ENCODE results near the gene TRIM14. TPM values are rescaled to one million over a fixed set of nuclear protein-coding genes. Genes with fewer than 3 reads are reported as not detected.
A peak's percentile ranks its signal among the peaks of the same experiment; 100 is the strongest.

Gene TRIM14
- total RNA-seq, 1 experiment from 2014 or later = 20.2 TPM

DNA sequence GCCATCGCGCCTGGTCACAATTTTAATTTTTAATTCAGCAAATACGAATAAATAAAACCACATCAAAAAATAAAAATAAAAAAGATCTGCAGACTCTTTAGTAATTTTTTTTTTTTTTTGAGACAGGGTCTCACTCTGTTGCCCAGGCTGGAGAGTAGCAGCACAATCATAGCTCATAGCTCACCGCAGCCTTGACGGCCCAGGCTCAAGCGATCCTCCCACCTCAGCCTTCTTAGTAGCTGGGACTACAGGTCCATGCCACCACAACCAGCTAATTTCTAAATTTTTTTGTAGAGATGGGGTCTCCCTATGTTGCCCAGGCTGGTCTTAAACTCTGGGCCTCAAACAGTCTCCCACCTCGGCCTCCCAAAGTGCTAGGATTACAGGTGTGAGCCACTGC lies 48.3 kb downstream of the TRIM14 start:
- no peak for DNase-seq
- intact Hi-C loops (cut with micrococcal nuclease; ENCODE audit: unreplicated experiment) = loop anchor here (5.0 to 10.0 kb wide), 3 partner anchors 358 to 724 kb away; partner anchors contain the start of genes ANKS6 and GABBR2
- no peak overlapping the region for H2AFZ ChIP-seq
- H3K4me1 ChIP-seq (replicated peaks; ENCODE audit: insufficient read depth) = peaks cover 46% of the 10 kb centered on the region
- no peaks in the 10 kb centered on the region for H3K9me3 ChIP-seq (ENCODE audit: insufficient read depth, low read depth)
- BruUV-seq (replicated peaks) = no TSS peak
- H3K9me2 ChIP-seq (ENCODE audit: insufficient read depth) = no peaks in the 10 kb centered on the region
- peak overlapping the region; percentile 69; the same call in 1 of the 2 replicates for H3K27ac ChIP-seq
- H4K20me1 ChIP-seq (ENCODE audit: insufficient read depth) = no peaks in the 10 kb centered on the region; the same call in 1 of the 2 replicates
- H3K4me2 ChIP-seq = no peak overlapping the region
- POLR2A ChIA-PET (ENCODE audit: unreplicated experiment) = interaction anchor here (0.6 kb wide), 1 partner anchor 670 kb away, joined by 4 read pairs; no protein-coding TSS in a partner anchor
- H3K27me3 ChIP-seq (ENCODE audit: insufficient read depth, low read depth) = no peaks in the 10 kb centered on the region
- no peak for TF ChIP-seq EZH2 (IDR thresholded peaks at IDR 0.05; ENCODE audit: low read depth)
- TF ChIP-seq, protein P1, sequence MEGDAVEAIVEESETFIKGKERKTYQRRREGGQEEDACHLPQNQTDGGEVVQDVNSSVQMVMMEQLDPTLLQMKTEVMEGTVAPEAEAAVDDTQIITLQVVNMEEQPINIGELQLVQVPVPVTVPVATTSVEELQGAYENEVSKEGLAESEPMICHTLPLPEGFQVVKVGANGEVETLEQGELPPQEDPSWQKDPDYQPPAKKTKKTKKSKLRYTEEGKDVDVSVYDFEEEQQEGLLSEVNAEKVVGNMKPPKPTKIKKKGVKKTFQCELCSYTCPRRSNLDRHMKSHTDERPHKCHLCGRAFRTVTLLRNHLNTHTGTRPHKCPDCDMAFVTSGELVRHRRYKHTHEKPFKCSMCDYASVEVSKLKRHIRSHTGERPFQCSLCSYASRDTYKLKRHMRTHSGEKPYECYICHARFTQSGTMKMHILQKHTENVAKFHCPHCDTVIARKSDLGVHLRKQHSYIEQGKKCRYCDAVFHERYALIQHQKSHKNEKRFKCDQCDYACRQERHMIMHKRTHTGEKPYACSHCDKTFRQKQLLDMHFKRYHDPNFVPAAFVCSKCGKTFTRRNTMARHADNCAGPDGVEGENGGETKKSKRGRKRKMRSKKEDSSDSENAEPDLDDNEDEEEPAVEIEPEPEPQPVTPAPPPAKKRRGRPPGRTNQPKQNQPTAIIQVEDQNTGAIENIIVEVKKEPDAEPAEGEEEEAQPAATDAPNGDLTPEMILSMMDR (conservative IDR thresholded peaks at IDR 0.05) = no peak
- CTCF ChIA-PET = no interaction called here
- peaks cover 63% of the 10 kb centered on the region for H3K79me2 ChIP-seq (ENCODE audit: low read depth)
- peaks cover 15% of the 10 kb centered on the region; the same call in 1 of the 2 replicates for H3K36me3 ChIP-seq (ENCODE audit: low read depth)
- H3F3A ChIP-seq (ENCODE audit: insufficient read depth, low read depth) = peaks cover 40% of the 10 kb centered on the region
- H3K4me3 ChIP-seq = no peak overlapping the region

DNA sequence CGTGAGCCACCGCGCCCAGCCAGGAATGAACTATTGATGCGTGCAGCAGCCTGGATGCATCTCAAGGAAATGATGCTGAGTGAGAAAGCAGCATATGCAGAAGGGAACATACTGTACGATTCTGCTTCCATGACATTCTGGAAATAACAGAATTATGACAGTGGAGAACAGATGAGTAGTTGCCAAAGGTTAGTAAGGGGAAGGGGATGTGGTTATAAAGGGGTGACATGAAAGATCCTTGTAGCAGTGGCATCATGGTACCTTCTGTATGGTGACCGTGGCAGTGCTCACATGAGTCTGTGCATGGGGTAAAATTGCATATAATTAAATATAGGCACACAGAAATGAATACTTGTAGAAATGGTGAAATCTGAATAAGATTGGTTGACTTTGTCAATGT lies 49.5 kb downstream of the TRIM14 start:
- Histone ChIP-seq H3F3A (ENCODE audit: insufficient read depth, low read depth) (peaks cover 40% of the 10 kb centered on the region), H3K9me2 (ENCODE audit: insufficient read depth) (no peaks in the 10 kb centered on the region), H3K9me3 (ENCODE audit: insufficient read depth, low read depth) (no peaks in the 10 kb centered on the region), H3K79me2 (ENCODE audit: low read depth) (peaks cover 52% of the 10 kb centered on the region), H3K4me2 (no peak overlapping the region), H3K4me1 (replicated peaks; ENCODE audit: insufficient read depth) (peaks cover 36% of the 10 kb centered on the region), H4K20me1 (ENCODE audit: insufficient read depth) (no peaks in the 10 kb centered on the region; the same call in 1 of the 2 replicates), H3K4me3 (no peak overlapping the region), H3K36me3 (ENCODE audit: low read depth) (0 out of 2 replicates have a peak, but pooled peaks cover 15% of the 10 kb centered on the region), H3K27me3 (ENCODE audit: insufficient read depth, low read depth) (no peaks in the 10 kb centered on the region), H2AFZ (no peak overlapping the region), H3K27ac (no peak overlapping the region)
- intact Hi-C loops (cut with micrococcal nuclease; ENCODE audit: unreplicated experiment) = no loop called here
- no TSS peak for BruUV-seq (replicated peaks)
- no peak for DNase-seq
- POLR2A ChIA-PET (ENCODE audit: unreplicated experiment) = no interaction called here
- CTCF ChIA-PET = no interaction called here
- TF ChIP-seq EZH2 (IDR thresholded peaks at IDR 0.05; ENCODE audit: low read depth) = no peak
- TF ChIP-seq, protein P1 (conservative IDR thresholded peaks at IDR 0.05) = no peak

DNA sequence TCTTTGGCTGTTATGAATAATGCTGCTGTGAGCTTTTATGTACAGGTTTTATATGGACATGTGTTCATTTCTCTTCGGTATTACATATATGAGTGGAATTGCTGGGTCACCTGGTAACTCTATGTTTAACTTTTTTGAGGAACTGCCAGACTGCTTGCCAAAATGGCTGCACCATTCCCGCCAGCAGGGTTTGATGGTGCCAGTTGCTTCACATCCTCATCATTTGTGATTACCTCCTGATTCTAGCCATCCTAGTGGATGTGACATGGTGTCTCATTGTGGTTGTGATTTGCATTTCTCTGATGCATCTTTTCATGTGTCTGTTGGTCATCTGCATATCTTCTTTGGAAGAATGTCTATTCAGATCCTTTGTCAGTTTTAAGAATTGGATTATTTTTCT lies 51.8 kb downstream of the TRIM14 start:
- Histone ChIP-seq H2AFZ (no peak overlapping the region), H3K27me3 (ENCODE audit: insufficient read depth, low read depth) (no peaks in the 10 kb centered on the region), H3K4me2 (no peak overlapping the region), H3K9me3 (ENCODE audit: insufficient read depth, low read depth) (no peaks in the 10 kb centered on the region), H4K20me1 (ENCODE audit: insufficient read depth) (no peaks in the 10 kb centered on the region; the same call in 1 of the 2 replicates), H3K4me1 (replicated peaks; ENCODE audit: insufficient read depth) (peaks cover 14% of the 10 kb centered on the region), H3K36me3 (ENCODE audit: low read depth) (peaks cover 23% of the 10 kb centered on the region; the same call in 1 of the 2 replicates), H3K4me3 (no peak overlapping the region), H3F3A (ENCODE audit: insufficient read depth, low read depth) (peaks cover 22% of the 10 kb centered on the region), H3K27ac (no peak overlapping the region), H3K9me2 (ENCODE audit: insufficient read depth) (no peaks in the 10 kb centered on the region), H3K79me2 (ENCODE audit: low read depth) (peaks cover 43% of the 10 kb centered on the region)
- ChIA-PET CTCF (no interaction called here), POLR2A (ENCODE audit: unreplicated experiment) (interaction anchor here (0.6 kb wide), 1 partner anchor 253 kb away, joined by 3 read pairs; no protein-coding TSS in a partner anchor)
- no TSS peak for BruUV-seq (replicated peaks)
- intact Hi-C loops (cut with micrococcal nuclease; ENCODE audit: unreplicated experiment) = no loop called here
- TF ChIP-seq, protein P1 (conservative IDR thresholded peaks at IDR 0.05) = no peak
- TF ChIP-seq EZH2 (IDR thresholded peaks at IDR 0.05; ENCODE audit: low read depth) = no peak
- no peak for DNase-seq
